Measurements from ENCODE around the gene PDGFD. TPM values are rescaled to one million over a fixed set of nuclear protein-coding genes. Genes with fewer than 3 reads are reported as not detected.
A peak's percentile ranks its signal among the peaks of the same experiment; 100 is the strongest.

The PDGFD gene
- 2.2 and 3.6 TPM in 2 replicates for total RNA-seq
- long read RNA-seq, full-length matches to known transcripts, result 4 of 6 reads
- long read RNA-seq, partial matches to known transcripts, result 0 of 6 reads
- long read RNA-seq, other reads (novel, unspliced or antisense), result 2 of 6 reads

DNA sequence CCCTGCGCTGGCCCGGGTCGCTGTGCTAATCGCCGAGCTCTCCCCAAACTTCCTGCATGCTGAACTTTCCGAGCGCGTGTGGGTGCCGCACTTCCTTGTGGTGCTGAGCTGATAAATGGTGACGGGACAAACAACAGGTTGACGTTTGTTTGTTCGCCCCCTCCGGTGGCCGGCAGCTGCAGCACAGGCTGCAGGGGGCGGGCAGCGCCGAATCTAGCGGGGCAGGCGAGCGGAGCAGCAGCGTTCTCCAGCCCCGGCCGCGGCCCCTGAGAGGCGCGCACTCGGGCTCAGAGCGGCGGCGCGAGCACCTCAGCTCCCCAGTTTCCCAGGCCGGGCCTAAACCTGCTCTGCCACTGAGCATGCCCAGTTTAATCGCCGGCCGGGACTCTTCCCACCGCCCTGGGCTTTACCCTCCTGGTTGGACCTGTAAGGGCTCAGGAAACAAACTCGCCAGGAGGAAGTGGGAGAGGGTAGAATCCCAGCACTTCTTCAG lies at the start of gene PDGFD:
PDGFD (minus strand) TSS at position 120 of the 493 bp plus-strand sequence.
- TF ChIP-seq, protein P1, sequence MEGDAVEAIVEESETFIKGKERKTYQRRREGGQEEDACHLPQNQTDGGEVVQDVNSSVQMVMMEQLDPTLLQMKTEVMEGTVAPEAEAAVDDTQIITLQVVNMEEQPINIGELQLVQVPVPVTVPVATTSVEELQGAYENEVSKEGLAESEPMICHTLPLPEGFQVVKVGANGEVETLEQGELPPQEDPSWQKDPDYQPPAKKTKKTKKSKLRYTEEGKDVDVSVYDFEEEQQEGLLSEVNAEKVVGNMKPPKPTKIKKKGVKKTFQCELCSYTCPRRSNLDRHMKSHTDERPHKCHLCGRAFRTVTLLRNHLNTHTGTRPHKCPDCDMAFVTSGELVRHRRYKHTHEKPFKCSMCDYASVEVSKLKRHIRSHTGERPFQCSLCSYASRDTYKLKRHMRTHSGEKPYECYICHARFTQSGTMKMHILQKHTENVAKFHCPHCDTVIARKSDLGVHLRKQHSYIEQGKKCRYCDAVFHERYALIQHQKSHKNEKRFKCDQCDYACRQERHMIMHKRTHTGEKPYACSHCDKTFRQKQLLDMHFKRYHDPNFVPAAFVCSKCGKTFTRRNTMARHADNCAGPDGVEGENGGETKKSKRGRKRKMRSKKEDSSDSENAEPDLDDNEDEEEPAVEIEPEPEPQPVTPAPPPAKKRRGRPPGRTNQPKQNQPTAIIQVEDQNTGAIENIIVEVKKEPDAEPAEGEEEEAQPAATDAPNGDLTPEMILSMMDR (IDR thresholded peaks at IDR 0.05), result peak; percentile 56
- H3K27ac Mint-ChIP-seq (ENCODE audit: unreplicated experiment), result peak within 1 kb of the TSS; percentile 44
- peak within 1 kb of the TSS; percentile 77 for H3K4me3 Mint-ChIP-seq (ENCODE audit: unreplicated experiment)
- no peaks in the 10 kb centered on the region for H3K27me3 Mint-ChIP-seq (ENCODE audit: unreplicated experiment)
- H3K4me1 Mint-ChIP-seq (ENCODE audit: unreplicated experiment), result peaks cover 5% of the 10 kb centered on the region
- H3K36me3 Mint-ChIP-seq (ENCODE audit: unreplicated experiment), result no peaks in the 10 kb centered on the region
- H3K9me3 Mint-ChIP-seq (ENCODE audit: unreplicated experiment), result no peaks in the 10 kb centered on the region
- peak; percentile 85 for DNase-seq (ENCODE audit: extremely low spot score, unreplicated experiment)

GRCh38 chr11:104206936-104207335 lies 43.0 kb upstream of the PDGFD start:
- Mint-ChIP-seq H3K4me1 (ENCODE audit: unreplicated experiment) (no peaks in the 10 kb centered on the region), H3K9me3 (ENCODE audit: unreplicated experiment) (peaks cover 20% of the 10 kb centered on the region), H3K27ac (ENCODE audit: unreplicated experiment) (no peak overlapping the region), H3K36me3 (ENCODE audit: unreplicated experiment) (no peaks in the 10 kb centered on the region), H3K27me3 (ENCODE audit: unreplicated experiment) (peaks cover 5% of the 10 kb centered on the region), H3K4me3 (ENCODE audit: unreplicated experiment) (no peak overlapping the region)
- DNase-seq (ENCODE audit: extremely low spot score, unreplicated experiment), result no peak
- TF ChIP-seq, protein P1 (IDR thresholded peaks at IDR 0.05), result no peak

DNA sequence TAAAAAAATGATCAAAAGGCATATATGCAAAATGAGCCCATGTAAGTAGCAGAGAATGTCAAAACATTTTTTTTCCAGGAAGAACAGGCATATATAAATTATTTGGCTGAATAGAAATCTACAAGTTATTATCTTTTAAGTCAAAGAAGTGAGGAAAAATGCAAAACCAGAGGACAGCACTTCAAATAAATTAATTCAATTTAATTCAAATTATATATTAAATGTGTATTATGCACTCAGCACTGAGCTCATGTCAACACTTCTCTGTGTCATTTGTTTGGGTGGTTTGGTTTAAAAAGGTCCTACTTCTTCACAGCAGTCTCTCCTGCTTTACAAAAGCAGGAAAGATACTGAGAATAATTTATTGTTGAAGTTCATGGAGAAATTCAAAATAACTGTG lies 41.9 kb upstream of the PDGFD start:
- H3K4me1 Mint-ChIP-seq (ENCODE audit: unreplicated experiment), result no peaks in the 10 kb centered on the region
- no peak overlapping the region for H3K4me3 Mint-ChIP-seq (ENCODE audit: unreplicated experiment)
- TF ChIP-seq, protein P1 (IDR thresholded peaks at IDR 0.05), result no peak
- H3K27me3 Mint-ChIP-seq (ENCODE audit: unreplicated experiment), result peaks cover 5% of the 10 kb centered on the region
- H3K36me3 Mint-ChIP-seq (ENCODE audit: unreplicated experiment), result no peaks in the 10 kb centered on the region
- H3K27ac Mint-ChIP-seq (ENCODE audit: unreplicated experiment), result no peak overlapping the region
- no peak for DNase-seq (ENCODE audit: extremely low spot score, unreplicated experiment)
- peaks cover 10% of the 10 kb centered on the region for H3K9me3 Mint-ChIP-seq (ENCODE audit: unreplicated experiment)

DNA sequence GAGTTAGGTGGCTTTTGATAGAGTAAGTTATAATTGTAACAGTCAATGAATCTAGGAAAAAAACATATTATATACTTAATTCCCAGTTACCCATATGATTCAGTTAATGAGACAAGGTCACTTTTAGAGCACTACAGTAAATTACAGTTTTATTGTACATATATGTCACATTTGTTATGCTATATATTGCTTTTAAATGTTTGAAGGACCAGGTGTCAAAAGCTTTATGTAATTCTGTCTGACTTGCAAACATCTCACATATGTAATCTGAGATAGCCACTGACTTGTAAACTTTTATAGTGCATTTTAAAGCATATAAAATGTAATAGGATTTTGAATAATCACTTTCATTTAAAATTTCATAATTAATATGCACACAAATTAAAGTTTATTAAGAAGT lies 36.7 kb upstream of the PDGFD start:
- Mint-ChIP-seq H3K27me3 (ENCODE audit: unreplicated experiment) (peaks cover 2% of the 10 kb centered on the region), H3K27ac (ENCODE audit: unreplicated experiment) (no peak overlapping the region), H3K36me3 (ENCODE audit: unreplicated experiment) (no peaks in the 10 kb centered on the region), H3K4me3 (ENCODE audit: unreplicated experiment) (no peak overlapping the region), H3K4me1 (ENCODE audit: unreplicated experiment) (no peaks in the 10 kb centered on the region), H3K9me3 (ENCODE audit: unreplicated experiment) (no peaks in the 10 kb centered on the region)
- TF ChIP-seq, protein P1 (IDR thresholded peaks at IDR 0.05), result no peak
- DNase-seq (ENCODE audit: extremely low spot score, unreplicated experiment), result no peak

- TF ChIP-seq, protein P1 (IDR thresholded peaks at IDR 0.05), result no peak
- Mint-ChIP-seq H3K36me3 (ENCODE audit: unreplicated experiment) (no peaks in the 10 kb centered on the region), H3K4me1 (ENCODE audit: unreplicated experiment) (no peaks in the 10 kb centered on the region), H3K27me3 (ENCODE audit: unreplicated experiment) (no peaks in the 10 kb centered on the region), H3K27ac (ENCODE audit: unreplicated experiment) (no peak overlapping the region), H3K9me3 (ENCODE audit: unreplicated experiment) (no peaks in the 10 kb centered on the region), H3K4me3 (ENCODE audit: unreplicated experiment) (no peak overlapping the region)
- no peak for DNase-seq (ENCODE audit: extremely low spot score, unreplicated experiment)
These were observed 35.1 kb upstream of the PDGFD start for GRCh38 chr11:104199053-104199452.

All from osteocyte (in vitro differentiated cells).